ENCODE measurements around the gene ASTE1.
"Not testable (repeated sequence)": the region's sequence is repeated elsewhere in the genome, so short reads cannot be mapped to it uniquely, and the experiment has no call there.

Gene ASTE1

GRCh38 chr3:131026321-131027151 lies at the start of gene ASTE1, which contains the start of gene NEK11:
TSS of gene ASTE1 (minus strand) at chr3:131026825. CDS start at chr3:131025306, 1,519 bp downstream.
TSS of gene NEK11 (plus strand) at chr3:131026877. CDS start at chr3:131029709, 2,832 bp downstream.
- H3K4me1 Mint-ChIP-seq, result peaks cover 36% of the 10 kb centered on the region

GRCh38 chr3:131075632-131076328 lies 49.2 kb upstream of the ASTE1 start:
- no peak overlapping the region for H3K27ac Mint-ChIP-seq
- no peaks in the 10 kb centered on the region for H3K27me3 Mint-ChIP-seq
- peak; percentile 47 for ATAC-seq
- H3K4me1 Mint-ChIP-seq, result no peaks in the 10 kb centered on the region
- H3K36me3 Mint-ChIP-seq, result no peaks in the 10 kb centered on the region
- H3K4me3 Mint-ChIP-seq, result no peak overlapping the region
- no peaks in the 10 kb centered on the region for H3K9me3 Mint-ChIP-seq

More at GRCh38 chr3:131026321-131027151, at the start of gene ASTE1, which contains the start of gene NEK11:
- peaks cover 21% of the 10 kb centered on the region for H3K36me3 Mint-ChIP-seq
- no peaks in the 10 kb centered on the region for H3K27me3 Mint-ChIP-seq
- H3K27ac Mint-ChIP-seq, result peak within 1 kb of the TSS; percentile 89
- H3K9me3 Mint-ChIP-seq, result no peaks in the 10 kb centered on the region
- ATAC-seq, result peak; percentile 100
- H3K4me3 Mint-ChIP-seq, result peak within 1 kb of the TSS; percentile 91

- Mint-ChIP-seq H3K27me3 (no peaks in the 10 kb centered on the region), H3K4me3 (no peak overlapping the region), H3K36me3 (no peaks in the 10 kb centered on the region), H3K4me1 (no peaks in the 10 kb centered on the region), H3K27ac (no peak overlapping the region), H3K9me3 (no peaks in the 10 kb centered on the region)
- no peak for ATAC-seq
These were observed 46.2 kb upstream of the ASTE1 start for GRCh38 chr3:131072845-131073244.

- Mint-ChIP-seq H3K27me3 (no peaks in the 10 kb centered on the region), H3K36me3 (no peaks in the 10 kb centered on the region), H3K4me3 (no peak overlapping the region), H3K27ac (no peak overlapping the region), H3K9me3 (no peaks in the 10 kb centered on the region), H3K4me1 (no peaks in the 10 kb centered on the region)
- no peak for ATAC-seq
These were observed 45.5 kb upstream of the ASTE1 start for GRCh38 chr3:131072099-131072559.

- Mint-ChIP-seq H3K27me3 (no peaks in the 10 kb centered on the region), H3K4me3 (no peak overlapping the region), H3K27ac (no peak overlapping the region), H3K4me1 (no peaks in the 10 kb centered on the region), H3K9me3 (no peaks in the 10 kb centered on the region), H3K36me3 (no peaks in the 10 kb centered on the region)
- ATAC-seq, result no peak
These were observed 41.4 kb upstream of the ASTE1 start for GRCh38 chr3:131067983-131068382.

- H3K9me3 Mint-ChIP-seq, result no peaks in the 10 kb centered on the region
- ATAC-seq, result no peak
- H3K4me1 Mint-ChIP-seq, result no peaks in the 10 kb centered on the region
- no peak overlapping the region for H3K4me3 Mint-ChIP-seq
- no peaks in the 10 kb centered on the region for H3K27me3 Mint-ChIP-seq
- H3K27ac Mint-ChIP-seq, result no peak overlapping the region
- peaks cover 4% of the 10 kb centered on the region for H3K36me3 Mint-ChIP-seq
These were observed 26.6 kb upstream of the ASTE1 start for GRCh38 chr3:131053043-131053859.

- H3K4me3 Mint-ChIP-seq, result no peak overlapping the region
- H3K9me3 Mint-ChIP-seq, result peaks cover 4% of the 10 kb centered on the region
- no peak for ATAC-seq
- peaks cover 6% of the 10 kb centered on the region for H3K4me1 Mint-ChIP-seq
- peaks cover 14% of the 10 kb centered on the region for H3K36me3 Mint-ChIP-seq
- H3K27ac Mint-ChIP-seq, result no peak overlapping the region
- peaks cover under 1% of the 10 kb centered on the region for H3K27me3 Mint-ChIP-seq
These were observed 23.4 kb upstream of the ASTE1 start for GRCh38 chr3:131050001-131050400.

GRCh38 chr3:131048030-131048429 lies 21.4 kb upstream of the ASTE1 start:
- ATAC-seq, result no peak
- Mint-ChIP-seq H3K36me3 (peaks cover 21% of the 10 kb centered on the region), H3K4me3 (no peak overlapping the region), H3K4me1 (peaks cover 6% of the 10 kb centered on the region), H3K9me3 (peaks cover 10% of the 10 kb centered on the region), H3K27ac (no peak overlapping the region), H3K27me3 (peaks cover 16% of the 10 kb centered on the region)

GRCh38 chr3:131047582-131047981 lies 21.0 kb upstream of the ASTE1 start:
- no peak overlapping the region for H3K4me3 Mint-ChIP-seq
- H3K27ac Mint-ChIP-seq, result no peak overlapping the region
- H3K36me3 Mint-ChIP-seq, result peaks cover 24% of the 10 kb centered on the region
- H3K4me1 Mint-ChIP-seq, result peaks cover 6% of the 10 kb centered on the region
- peaks cover 10% of the 10 kb centered on the region for H3K9me3 Mint-ChIP-seq
- H3K27me3 Mint-ChIP-seq, result peaks cover 16% of the 10 kb centered on the region
- ATAC-seq, result no peak

GRCh38 chr3:131042271-131042985 lies 15.8 kb upstream of the ASTE1 start:
- not testable (repeated sequence) for H3K4me3 Mint-ChIP-seq, H3K27ac Mint-ChIP-seq, ATAC-seq, H3K4me1 Mint-ChIP-seq, H3K9me3 Mint-ChIP-seq
- Mint-ChIP-seq H3K36me3 (peaks cover 16% of the 10 kb centered on the region), H3K27me3 (peaks cover 16% of the 10 kb centered on the region)

GRCh38 chr3:131038326-131038725 lies 11.7 kb upstream of the ASTE1 start:
- H3K27me3 Mint-ChIP-seq, result no peaks in the 10 kb centered on the region
- ATAC-seq, result no peak
- H3K4me1 Mint-ChIP-seq, result no peaks in the 10 kb centered on the region
- no peaks in the 10 kb centered on the region for H3K9me3 Mint-ChIP-seq
- H3K4me3 Mint-ChIP-seq, result no peak overlapping the region
- peaks cover 6% of the 10 kb centered on the region for H3K36me3 Mint-ChIP-seq
- H3K27ac Mint-ChIP-seq, result no peak overlapping the region

GRCh38 chr3:131036986-131037385 lies 10.4 kb upstream of the ASTE1 start:
- no peak for ATAC-seq
- Mint-ChIP-seq H3K36me3 (no peaks in the 10 kb centered on the region), H3K9me3 (no peaks in the 10 kb centered on the region), H3K27ac (no peak overlapping the region), H3K4me3 (no peak overlapping the region), H3K4me1 (no peaks in the 10 kb centered on the region), H3K27me3 (no peaks in the 10 kb centered on the region)

GRCh38 chr3:131036200-131036816 lies 9.7 kb upstream of the ASTE1 start:
- H3K4me1 Mint-ChIP-seq, result no peaks in the 10 kb centered on the region
- H3K4me3 Mint-ChIP-seq, result no peak overlapping the region
- H3K27ac Mint-ChIP-seq, result no peak overlapping the region
- no peaks in the 10 kb centered on the region for H3K9me3 Mint-ChIP-seq
- H3K36me3 Mint-ChIP-seq, result peaks cover 4% of the 10 kb centered on the region
- ATAC-seq, result no peak
- H3K27me3 Mint-ChIP-seq, result no peaks in the 10 kb centered on the region

- Mint-ChIP-seq H3K27ac (no peak overlapping the region), H3K4me3 (no peak overlapping the region), H3K27me3 (no peaks in the 10 kb centered on the region), H3K36me3 (peaks cover 6% of the 10 kb centered on the region), H3K4me1 (no peaks in the 10 kb centered on the region), H3K9me3 (no peaks in the 10 kb centered on the region)
- ATAC-seq, result no peak
These were observed 7.0 kb upstream of the ASTE1 start for GRCh38 chr3:131033480-131034080.
